Esophagus squamous epithelium (tissue), 4 donors: ENCODE measurements around the gene EEPD1.

Source experiments
- POLR2A ChIP-seq, 4 donors: fragments of 450-650 bp; IDR thresholded peaks; one replicate each; pipeline ENCODE4 v1.6.1; 2017; ENCODE audit warnings: antibody characterized with exemption in 4 of 4, mild to moderate bottlenecking in 4 of 4, moderate library complexity in 3 of 4
- TF ChIP-seq, protein P1 (sequence below), 6 experiments: fragments of 450-650 bp in 4 of 6; fragments of 200-600 bp in 2 of 6; sonication (generic) in 2 of 6; IDR thresholded peaks; one replicate each; pipeline ENCODE4 v1.5.1; 2016 to 2019; ENCODE audit warnings: antibody characterized with exemption in 6 of 6, mild to moderate bottlenecking in 4 of 6, moderate library complexity in 4 of 6

DNA sequence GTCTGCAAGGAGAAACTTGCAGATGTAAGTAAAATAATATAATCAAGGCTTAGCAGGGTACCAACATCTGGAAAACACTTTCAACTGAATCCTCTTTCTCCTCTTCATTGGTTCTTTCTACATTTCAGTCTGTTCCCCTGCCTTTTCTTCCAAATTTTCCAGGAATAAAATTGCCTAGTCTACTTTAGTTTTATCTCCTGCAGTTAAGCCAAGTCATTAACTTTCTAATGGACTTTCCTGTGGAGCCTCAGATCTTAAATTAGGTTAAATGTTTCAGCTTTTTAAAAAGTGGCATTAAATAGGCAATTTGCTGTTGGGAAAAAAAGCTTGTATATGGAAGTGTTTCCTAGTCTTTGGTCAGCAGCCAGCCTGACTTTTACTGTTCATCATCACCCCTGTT is 70.8 kb downstream of the EEPD1 start:
- TF ChIP-seq, protein P1, sequence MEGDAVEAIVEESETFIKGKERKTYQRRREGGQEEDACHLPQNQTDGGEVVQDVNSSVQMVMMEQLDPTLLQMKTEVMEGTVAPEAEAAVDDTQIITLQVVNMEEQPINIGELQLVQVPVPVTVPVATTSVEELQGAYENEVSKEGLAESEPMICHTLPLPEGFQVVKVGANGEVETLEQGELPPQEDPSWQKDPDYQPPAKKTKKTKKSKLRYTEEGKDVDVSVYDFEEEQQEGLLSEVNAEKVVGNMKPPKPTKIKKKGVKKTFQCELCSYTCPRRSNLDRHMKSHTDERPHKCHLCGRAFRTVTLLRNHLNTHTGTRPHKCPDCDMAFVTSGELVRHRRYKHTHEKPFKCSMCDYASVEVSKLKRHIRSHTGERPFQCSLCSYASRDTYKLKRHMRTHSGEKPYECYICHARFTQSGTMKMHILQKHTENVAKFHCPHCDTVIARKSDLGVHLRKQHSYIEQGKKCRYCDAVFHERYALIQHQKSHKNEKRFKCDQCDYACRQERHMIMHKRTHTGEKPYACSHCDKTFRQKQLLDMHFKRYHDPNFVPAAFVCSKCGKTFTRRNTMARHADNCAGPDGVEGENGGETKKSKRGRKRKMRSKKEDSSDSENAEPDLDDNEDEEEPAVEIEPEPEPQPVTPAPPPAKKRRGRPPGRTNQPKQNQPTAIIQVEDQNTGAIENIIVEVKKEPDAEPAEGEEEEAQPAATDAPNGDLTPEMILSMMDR (IDR thresholded peaks at IDR 0.05), result no peak
- no peak for TF ChIP-seq POLR2A (IDR thresholded peaks at IDR 0.05)
